ENCODE data around the gene KIF22.

DNA sequence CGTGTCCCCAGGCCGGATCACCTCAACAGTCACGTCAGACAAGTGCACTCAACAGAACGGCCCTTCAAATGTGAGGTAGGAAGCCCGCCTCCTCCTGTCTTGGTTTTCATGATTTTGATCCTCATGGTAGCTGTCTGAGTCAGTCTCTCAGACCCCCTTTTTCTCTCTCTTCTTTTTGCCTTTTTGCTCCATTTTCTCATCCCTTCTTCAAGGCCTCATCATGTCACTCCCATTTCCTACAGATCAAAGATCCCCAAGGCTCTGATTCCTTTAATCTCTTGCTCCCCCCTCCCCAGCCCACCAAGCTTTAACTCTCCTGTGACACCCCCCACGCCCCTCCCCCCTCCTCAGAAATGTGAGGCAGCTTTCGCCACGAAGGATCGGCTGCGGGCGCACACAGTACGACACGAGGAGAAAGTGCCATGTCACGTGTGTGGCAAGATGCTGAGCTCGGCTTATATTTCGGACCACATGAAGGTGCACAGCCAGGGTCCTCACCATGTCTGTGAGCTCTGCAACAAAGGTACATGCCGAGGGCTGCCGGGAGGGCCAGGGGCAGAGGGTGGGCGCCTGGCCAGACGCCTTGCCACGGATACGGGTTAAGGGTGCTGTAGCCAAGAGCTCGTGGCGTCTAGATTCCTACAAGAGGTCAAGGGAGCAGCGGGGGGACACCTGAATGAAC lies 17.8 kb downstream of the KIF22 start:
- TF ChIP-seq CTCF (IDR thresholded peaks at IDR 0.05) (peak in 1 of 6 experiments; percentile 1), POLR2A (IDR thresholded peaks at IDR 0.05) (no peak)

All from Peyer's patch (tissue), 4 donors.